AG20443 (cell line): ENCODE measurements around the gene MAML2.

Source experiments
- DNase-seq: peaks from one replicate; pipeline ENCODE4 v3.0.0; 2012; ENCODE audit warnings: low spot score, mixed read lengths

Gene MAML2

DNA sequence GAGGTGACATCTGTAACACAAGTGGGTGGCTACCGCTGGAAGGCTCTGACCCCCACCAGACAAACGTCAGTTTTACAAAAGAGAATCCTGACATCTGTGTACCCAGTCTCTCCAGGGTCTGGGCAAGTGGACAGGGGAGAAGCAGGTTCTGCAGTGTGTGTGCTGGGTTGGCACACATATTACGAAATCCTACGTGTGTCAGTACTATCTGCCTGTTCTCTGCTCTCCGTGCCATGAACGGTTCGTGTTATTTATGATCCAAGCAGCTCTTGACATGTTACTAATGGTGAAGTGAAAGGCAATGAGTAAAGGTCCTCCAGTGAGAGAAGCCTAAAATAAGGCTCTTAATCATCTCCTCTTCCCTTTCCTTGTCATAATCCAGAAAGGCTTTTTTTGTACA lies 217.6 kb downstream of the MAML2 start:
- no peak for DNase-seq

DNA sequence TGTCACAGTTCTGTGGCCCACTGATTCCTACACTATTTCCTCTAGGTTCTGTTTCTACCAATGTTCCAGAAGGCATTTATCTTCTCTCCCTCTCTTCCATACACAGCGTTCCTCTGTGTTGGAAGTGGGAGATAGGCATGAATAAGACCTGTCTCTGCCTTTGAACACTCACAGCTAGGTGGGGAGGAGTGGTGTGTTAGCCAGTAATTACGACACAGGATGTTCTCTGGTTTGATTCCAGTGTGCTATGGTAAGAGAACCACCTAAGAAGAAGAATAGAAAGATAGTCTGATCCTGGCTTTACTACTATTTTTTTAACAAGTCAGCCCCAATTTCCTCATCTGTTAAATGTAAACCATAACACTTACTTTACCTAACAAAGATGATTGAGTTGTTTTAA lies 218.8 kb downstream of the MAML2 start:
- no peak for DNase-seq

DNA sequence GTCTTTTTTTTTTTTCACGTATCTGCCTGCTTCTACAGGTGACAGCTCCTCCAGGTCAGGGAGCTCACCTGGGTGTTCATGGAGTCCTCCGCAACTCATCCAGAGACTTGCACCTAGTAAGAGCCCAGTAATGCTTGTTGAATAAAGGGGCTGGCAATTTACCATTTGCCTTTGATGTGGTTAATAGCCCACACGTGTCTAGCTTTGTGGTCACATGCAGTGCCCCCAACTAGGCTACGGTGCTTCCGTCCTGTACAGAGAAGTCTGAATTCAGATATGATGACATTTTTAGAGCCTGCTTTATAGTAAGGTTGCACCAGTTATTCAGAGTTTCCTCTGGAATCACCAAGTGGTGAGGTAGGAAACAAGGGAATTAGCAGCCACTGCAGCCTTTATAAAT lies 219.7 kb downstream of the MAML2 start:
- no peak for DNase-seq

DNA sequence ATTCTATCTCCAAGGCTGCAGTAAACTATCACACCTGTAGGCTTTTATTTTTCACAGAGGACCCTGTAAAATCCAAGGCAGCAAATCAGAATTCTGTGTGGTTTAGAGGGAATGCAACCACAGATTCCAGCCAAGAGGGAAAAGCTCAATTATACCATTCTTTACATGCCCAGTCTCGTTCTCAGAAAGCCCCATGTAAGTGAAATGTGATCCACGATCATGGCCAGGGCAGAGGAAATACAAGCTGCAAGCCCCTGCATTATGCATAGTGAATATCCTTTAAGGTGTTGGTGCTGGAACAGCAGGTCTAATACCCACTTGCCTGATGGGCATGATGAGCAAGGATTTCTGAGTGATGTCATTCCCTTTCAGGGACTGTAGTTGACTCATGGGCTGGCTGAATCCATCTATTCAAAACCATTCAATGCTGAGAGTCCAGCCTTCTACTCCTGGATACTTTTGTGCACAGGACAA lies 220.4 kb downstream of the MAML2 start:
- no peak for DNase-seq

DNA sequence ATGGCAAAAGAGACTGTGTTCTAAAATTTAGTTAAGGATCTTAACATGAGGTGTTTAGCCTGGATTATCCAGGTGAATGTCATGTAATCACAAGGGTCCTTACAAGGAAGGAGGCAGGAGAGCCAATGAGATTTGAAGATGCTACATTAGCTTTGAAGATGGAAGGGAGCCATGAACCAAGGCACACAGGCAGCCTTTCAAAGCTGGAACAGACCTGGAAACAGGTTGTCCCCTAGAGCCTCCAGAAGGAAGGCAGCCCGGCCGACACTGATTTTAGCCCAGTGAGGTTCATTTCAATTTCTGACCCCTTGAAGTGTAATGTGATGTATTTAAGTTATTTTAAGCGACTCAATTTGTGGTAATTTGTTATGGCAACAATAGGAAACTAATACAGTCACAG lies 223.8 kb downstream of the MAML2 start:
- DNase-seq = no peak

DNA sequence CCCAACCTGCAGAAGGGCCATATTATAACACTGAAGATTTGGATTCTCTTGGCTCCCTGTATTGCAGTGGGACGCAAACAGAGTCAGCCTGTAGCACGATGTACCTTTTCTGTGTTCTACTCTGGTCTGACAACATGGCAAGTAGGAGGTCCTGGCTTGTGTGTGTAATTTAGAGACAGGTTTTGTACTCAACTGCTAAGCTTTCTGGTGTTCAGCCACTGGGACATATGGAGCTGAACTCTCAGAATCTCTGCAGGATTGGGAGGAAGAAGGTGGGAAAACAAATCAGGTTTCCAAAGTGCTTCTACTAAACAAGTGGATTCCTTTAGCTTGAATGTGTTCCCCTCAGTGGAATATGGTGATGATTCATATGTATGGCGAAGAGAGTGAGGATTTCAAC lies 226.6 kb downstream of the MAML2 start:
- DNase-seq = no peak

DNA sequence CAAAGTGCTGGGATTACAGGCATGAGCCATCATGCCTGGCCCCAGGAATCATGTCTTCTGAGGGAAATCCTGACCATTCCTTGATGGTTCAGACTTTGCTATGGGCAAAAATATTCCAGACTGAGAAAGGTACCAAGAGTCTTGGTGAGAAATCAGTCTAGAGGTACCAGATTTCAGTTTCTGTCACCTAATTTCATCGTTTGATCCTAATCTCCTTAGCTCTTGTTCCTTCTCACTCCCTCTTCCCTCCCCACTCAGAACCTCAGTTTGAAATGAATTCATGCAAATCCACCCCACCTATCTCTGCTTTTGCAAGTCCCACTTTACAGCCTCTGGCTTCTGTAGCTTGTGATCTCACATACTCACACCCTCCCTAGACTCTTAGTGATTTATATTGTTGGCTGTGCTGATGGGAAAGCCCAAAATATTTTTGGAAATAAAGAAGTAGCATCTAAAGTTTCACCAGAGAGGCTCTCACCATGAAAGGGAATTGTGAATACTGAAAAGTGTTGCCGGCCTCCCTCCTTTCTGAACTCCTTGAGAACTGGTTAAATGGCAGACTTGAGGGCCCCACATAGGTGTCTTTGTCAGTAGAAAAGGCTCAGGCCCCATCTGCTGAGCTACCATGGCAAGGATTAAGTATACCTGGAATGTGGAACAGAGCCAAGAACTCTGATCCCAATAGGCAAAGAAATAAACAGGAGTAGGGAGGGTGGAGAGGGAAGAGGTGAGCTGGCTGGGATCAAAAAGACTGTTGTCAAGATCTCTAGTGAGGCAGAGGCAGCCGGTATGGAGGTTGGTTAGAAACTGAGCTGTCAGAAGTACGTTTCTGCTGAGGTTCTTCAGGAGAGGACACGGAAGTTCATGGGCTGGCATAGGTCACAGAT lies 228.6 kb downstream of the MAML2 start:
- DNase-seq = no peak

DNA sequence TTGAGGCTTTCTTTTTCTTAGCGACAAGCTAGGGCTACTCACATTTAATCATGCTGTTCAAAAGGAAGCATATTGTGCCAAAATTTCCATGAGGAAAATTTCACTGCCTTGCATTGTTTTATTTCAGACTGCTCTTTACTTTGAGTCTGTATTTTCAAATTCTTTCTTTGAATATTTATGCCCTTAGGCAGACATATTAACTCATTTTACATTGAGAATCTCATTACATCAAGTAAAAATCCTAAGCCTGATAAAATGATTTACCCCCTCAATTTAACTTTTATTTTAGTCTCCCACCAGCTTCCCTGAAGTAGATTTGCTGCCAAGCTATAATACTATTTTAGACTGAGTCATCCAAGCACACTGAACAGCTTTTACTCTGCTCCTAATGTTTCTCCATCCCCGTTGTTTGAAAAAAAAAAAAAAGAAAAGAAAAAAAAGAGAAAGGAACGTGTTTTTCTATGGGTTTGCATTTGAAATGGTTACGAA lies 229.8 kb downstream of the MAML2 start:
- peak; percentile 58 for DNase-seq

DNA sequence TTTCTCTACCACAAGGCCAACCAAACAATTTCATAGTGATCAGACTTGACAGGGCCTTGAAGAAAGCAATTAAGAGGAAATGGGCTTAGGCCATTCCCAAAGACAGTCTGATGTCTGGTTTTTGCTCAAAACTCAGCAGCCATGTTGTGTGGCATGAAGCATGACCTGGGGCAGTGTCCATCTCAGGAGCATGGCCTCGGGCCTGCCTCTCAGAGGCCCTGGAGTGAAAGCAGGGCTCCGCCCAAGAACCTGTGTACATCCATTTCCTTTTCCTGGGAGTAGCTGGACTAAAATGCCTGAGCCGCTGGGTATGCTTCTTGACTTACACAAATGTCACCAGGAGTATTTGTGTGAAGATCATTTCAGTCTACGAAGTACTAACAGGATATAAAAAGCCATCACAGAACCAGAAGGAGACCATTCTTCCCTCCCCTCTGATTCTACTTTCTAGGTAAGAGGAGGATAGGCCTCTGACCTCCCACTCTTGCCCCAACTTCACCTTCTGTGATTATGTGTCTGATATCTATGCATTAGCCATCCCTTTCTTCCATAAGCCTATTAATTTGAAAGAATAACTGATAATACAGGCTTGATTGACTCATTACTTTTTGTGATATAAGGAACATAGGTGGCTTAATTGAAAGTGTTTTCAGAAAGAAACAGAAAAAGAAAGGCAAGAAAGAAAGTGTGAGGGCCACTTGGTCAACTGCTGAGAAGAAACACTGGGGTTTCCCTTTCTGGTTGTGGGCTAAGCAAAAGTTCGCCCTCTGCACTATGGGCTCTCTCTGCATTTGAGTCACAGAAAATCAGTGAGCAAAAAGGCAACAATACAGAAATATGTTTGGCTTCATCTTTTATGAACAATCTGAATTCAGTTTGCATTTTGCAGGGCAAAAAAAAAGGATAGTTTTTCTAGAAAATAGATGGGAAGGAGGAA lies 230.5 kb downstream of the MAML2 start:
- DNase-seq = peak; percentile 21

DNA sequence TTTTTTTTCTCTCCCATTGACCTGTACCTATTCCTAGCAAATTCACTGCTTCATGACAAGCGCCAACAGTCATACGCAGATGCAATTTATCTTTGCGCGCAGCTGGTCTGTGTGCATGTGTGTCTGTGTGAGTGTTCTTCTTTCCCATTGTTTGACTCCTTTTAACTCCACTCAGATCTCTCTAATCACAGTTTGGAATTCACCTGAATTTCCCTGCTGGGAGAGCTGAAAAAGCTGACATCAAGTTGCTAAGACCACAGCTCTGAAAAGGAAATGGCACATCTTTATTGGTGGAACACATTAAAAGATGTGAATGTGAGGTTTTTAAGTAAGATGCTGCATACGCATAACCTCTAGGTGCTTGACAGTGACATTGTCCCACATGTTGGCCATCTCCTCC lies 231.7 kb downstream of the MAML2 start:
- no peak for DNase-seq

DNA sequence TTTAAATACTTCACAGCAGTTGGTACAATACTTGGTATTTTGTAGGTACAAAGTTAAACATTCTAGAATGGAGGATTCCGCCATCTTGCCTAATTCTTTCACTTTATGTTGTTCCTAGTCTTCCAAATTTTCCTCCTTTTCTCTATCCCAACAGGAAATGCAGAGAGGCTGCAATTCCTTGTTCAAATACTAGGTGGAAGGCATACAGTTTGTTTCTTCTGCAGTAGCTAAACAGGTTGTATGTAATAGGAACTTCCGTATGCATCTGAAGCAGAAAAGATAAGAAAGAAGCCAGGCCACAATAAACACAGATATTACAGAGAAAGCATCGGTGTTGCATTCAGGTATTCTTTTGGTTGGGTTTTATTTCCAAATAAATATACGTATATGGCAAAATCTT lies 232.7 kb downstream of the MAML2 start:
- DNase-seq = no peak

DNA sequence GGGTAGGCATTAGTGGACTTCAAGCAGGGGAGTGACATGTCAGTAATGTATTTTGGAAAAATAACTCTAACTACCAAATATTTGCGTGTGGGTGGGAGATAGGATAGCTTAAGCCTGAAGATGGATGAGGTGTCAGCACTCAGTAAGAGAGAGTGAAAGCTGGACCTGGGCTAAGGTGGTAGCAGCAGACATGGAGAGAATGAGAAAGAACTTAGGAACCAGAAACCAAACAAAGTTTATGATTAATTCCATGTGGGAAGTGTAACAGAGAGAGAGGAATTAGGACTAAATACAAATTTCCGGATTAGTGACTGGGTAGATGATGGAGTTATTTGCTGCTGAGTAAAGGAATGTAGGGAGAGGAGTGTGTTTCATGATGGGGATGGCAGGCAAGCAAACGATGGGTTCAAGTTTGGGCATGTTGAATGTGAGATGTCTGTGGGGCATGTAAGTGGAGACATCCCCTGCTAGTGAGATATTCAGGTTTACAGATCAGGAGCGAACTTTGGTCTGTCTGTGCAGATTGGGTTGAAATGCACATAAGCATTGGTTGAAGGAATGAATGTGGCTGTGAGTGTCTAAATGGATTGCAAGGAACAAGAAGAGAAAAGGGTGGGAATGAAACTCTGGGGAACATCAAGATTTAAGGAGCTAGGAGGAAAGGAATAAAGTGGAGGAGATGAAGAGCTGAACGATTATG lies 233.5 kb downstream of the MAML2 start:
- DNase-seq = no peak

DNA sequence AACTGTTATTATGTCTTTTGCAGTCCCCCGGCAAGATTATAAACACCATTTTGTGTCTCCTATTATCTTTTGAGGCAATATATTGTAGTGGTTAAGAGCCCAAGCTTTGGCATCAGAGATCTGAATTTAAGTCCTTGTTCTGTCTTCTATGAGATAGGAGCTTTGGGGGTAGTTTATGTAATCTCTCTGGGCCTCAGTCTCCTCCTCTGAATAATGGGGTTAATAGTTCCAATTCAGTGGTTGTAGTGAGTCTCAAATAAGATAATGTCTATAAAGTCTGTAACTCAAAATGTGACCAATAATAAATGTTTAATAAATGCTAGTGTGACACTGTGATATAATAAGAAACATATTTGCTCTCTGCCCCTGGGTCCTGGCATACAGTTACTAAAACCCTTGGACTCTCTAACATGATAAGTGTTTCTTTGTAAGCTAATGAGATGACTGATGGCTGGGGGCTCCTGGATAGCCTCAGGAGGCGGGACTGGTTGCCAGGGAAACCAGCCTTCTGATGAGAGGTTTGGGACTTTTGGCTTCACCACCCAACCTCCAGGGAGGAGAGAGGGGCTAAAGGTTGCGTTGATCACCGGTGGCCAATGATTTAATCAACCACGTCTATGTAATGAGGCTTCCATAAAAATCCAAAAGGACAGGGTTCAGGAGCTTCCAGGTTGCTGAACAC lies 235.7 kb downstream of the MAML2 start:
- DNase-seq = no peak

DNA sequence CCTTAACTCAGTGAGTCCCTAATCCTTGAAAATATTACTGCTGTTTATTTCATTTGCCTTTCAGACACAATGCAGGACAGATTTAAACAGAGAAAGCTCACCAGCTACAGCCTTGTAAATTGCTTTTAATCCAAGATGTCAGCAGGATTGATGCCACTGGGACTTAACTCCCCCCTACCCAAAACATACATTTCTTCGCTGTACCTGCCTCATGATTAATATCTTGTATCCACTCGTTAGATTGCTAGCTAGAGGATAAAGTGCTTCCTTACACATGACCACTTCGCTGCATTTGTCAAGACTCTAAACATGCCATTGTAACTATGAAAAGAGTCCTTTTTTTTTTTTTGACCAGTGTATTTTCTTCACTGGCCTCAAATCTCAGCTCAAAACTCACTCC lies 236.3 kb downstream of the MAML2 start:
- DNase-seq = no peak

DNA sequence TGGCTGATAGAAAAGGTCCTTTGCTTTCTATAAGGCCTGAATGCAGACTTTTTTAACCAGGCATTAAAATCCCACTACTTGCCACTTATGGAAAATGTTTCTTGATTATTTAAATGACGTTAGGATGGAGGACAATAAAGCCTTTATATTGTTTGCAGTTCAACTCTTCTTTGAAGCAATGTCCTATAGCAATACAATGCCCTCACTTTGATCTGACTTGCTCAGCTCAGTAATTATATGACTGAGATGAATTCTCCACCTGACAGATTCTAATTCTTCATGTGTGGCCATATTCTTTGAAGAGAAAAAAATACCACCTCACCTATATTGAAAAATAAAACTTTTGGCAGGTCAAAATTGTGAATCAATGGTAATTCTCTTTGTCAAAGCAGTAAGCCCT lies 237.1 kb downstream of the MAML2 start:
- DNase-seq = no peak

DNA sequence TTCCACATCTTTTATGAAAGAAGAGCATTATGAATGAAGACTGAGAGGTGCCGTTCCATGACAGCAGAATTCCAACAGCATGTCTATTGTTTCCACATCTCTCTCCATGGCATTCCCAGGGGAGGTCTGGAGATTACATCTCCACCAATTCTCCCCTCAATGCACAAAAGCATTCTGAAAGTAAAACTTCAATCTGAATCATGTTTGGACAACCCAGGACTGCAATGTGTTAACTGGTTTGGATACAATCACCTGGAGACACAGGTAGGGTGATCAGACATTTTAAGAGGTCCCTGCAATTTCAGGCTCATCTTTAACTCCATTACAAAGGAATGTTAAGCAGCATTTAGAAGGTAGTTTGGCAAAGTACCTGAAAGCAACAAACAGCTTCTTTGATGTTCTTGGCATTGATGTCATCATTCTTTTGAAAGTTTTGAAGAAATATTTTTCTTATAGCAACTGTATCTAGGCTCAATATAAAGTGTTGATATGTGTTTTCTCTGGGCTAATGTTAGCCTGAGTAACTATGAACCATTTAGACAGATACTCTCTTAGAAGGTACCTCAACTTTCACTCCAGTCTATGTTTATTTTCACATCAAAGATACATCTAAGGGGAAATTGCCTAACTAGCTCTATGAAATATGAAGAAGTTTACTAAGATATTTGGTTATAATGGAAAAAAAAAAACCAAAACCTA lies 237.6 kb downstream of the MAML2 start:
- peak; percentile 11 for DNase-seq

DNA sequence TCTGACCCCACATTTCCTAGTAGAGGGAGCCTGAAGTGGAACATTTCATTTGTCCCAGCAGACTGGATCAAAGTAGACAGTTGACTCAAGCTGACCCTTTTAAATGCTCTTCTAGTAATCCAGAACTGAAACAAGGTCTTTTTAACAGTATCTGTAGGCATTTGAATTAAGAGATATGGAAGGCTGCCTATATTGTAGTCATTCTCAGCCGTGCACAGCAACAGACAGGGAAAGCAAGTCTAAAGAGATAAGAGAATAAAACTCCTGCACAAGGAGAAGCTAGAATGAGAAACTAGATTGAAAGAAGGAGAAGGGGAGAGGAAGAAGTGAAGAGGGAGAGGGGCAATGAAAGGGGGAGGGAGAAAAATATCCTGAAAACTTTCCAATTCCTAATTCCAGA lies 238.5 kb downstream of the MAML2 start:
- no peak for DNase-seq

DNA sequence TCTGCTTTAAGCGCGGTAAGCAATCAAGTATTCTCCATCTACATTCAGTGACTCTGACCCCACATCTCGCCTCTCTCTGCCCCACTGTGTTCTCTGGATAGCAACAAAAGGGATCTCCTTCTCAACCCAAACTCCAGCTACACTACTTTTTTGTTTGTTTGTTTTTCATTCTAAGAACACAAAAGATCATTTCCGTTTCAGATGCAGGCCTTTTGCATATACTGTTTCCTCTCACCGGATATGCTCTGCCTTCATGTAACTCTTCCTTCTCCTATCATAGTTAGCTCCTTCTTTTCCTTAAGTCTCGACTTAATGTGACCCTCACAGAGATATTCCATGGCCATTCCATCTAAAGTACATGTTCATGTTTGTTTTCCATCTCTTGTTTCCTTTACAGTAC lies 239.3 kb downstream of the MAML2 start:
- no peak for DNase-seq

DNA sequence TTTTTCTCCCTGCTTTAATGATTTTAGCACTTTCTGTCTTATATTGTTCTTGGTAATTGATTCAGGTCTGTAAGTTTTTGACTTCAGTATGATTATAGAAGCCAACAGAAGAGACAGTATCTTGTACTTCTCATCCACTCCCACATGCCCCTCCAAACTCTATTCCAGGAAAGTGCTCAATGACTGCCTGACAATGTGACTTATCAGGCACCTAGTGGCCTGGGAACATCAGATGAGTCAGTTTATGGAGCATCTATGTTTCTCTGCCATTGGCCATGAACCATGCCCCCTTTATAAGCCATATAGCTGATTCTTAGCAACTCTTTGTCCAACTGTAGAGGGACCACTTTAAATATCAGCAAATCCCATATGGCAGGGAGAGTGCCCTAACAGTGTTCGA lies 239.9 kb downstream of the MAML2 start:
- DNase-seq = no peak

DNA sequence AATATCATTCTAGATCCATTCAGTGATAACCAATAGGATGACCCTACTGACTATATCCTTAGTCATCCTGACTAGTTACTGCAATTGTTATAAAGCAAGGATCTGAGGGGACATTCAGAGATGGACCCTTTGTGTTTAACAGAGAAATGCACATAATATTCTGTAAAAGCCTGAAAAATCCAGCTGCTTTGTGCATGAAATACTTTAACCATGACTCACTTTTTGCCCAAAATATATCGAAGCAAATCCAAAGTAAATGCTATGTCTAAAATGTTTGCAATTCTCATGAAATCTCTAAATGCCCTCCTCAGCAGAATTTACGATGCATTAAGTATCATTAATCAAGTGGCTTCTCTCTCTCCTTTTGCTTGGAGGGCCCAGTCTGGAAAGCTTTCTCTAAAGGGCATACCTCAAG lies 240.3 kb downstream of the MAML2 start:
- peak; percentile 36 for DNase-seq

DNA sequence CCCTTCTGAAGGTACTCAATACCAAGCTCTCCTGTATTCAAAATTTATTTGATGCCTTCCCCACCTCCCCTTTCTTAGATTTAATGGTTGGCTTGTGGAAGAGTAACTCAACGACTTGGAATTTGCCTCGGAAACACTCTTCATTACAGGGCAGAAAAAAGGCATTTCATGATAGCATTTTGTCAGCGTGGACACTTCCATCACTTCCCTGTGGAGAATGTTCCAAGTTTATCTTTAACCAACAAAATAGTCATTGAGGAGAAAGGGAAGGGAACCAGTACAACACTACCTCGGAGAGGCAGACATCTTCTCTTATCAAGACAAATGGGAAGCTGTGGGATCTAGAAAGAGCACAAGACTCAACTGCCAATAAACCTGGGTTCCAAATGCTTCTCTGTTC lies 241.8 kb downstream of the MAML2 start:
- DNase-seq = no peak
